T-helper 1 cell (primary cell): ENCODE results near the gene SPSB1.

ENCODE experiments used
- DNase-seq, 5 donors: peaks; one replicate each; pipeline ENCODE4 v3.0.0-alpha.2; 2012 to 2020

Gene SPSB1

DNA sequence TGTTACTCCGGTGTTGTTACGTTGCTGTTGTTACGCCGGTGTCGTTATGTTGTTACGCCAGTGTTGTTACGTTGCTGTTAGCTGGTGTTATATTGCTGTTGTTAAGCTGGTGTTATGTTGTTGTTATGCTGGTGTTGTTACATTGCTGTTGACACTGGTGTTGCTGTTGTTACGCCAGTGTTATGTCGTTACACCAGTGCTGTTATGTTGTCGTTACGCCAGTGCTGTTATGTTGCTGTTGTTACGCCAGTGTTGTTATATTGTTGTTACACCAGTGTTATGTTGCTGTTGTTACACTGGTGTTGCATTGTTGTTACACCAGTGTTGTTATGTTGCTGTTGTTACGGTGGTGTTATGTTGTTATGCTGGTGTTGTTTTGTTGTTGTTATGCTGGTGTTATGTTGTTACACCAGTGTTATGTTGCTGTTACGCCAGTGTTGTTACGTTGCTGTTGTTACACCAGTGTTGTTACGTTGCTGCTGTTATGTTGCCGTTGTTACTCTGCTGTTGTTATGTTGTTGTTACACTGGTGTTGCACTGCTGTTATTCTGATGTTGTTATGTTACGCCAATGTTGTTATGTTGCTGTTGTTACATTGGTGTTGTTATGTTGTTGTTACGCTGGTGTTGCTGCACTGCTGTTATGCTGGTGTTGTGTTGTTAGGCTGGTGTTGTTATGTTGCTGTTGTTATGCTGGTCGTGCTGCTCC lies 32.5 kb upstream of the SPSB1 start:
- no peak for DNase-seq

DNA sequence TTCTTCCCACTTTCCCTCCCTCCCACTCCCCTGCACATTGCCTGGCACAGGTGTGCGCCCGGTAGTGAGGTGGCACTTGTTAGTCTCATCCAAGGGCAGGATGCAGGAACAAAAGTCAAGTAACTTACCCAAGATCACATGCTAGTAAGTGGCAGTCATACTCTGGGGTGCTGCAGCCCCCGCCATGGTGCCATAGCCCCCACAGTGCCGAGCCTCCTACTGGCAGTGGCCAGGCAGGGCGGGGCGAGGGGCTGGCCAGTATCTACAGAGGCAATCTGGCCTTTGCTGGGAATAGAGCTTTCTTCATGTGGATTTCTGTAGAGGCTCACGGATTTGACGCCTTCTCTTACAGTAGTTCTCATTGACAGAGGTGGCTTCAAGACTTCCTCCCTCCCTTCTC lies 31.2 kb upstream of the SPSB1 start:
- DNase-seq: no peak

DNA sequence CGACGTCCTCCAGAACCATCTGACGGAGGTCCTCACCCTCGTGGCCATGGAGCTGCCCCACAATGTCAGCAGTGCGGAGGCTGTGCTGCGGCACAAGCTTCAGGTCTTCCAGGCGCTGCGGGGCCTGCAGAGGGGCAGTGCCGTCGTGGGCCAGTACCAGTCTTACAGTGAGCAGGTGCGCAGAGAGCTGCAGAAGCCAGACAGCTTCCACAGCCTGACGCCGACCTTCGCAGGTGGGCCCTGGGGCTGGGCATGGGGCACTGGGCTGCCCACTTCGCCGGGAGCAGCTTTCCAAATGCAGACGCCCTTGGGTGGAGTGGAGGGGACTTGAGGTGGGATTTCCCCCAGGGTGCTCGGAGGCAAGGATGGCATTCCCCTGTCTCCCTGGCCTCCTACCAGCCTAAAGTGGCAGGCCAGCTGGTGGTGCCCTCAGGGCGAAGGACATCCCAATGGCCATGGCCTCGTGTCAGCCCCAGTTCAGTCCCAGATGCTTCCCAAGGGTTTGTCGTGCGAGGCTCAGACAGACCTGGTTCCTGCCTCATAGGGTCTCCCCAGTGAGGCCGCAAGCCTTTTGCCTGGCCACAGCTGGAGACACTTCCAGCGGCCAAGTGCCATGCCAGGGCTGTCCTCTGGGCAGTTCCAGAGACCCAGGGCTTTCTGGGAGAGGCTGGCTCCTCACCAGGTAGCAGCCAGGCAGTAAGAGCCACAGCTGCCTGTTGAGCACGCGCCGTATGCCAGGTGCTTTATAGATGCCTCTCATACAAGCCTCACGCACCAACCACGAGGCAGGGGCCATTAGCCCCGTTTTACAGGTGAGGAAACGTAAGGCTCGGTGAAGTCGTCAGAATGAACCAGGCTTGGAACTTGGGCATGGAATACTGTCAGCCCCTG lies 30.4 kb upstream of the SPSB1 start:
- DNase-seq: no peak

DNA sequence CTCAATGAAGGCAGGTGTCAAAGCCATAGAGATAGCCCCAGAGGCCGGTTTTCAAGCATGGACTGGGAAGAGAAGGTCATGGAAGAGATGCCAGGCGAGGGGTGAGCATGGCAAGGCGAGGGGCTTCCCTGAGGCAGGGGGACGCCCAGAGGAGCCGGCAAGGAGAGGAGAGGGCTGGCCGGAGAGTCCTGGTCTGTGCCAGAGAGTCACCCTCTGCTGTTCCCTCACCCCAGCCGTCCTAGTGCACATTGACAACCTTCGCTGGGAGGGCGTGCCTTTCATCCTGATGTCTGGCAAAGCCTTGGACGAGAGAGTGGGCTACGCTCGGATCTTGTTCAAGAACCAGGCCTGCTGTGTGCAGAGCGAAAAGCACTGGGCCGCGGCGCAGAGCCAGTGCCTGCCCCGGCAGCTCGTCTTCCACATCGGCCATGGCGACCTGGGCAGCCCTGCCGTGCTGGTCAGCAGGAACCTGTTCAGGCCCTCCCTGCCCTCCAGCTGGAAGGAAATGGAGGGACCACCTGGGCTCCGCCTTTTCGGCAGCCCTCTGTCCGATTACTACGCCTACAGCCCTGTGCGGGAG lies 29.3 kb upstream of the SPSB1 start:
- DNase-seq: no peak

DNA sequence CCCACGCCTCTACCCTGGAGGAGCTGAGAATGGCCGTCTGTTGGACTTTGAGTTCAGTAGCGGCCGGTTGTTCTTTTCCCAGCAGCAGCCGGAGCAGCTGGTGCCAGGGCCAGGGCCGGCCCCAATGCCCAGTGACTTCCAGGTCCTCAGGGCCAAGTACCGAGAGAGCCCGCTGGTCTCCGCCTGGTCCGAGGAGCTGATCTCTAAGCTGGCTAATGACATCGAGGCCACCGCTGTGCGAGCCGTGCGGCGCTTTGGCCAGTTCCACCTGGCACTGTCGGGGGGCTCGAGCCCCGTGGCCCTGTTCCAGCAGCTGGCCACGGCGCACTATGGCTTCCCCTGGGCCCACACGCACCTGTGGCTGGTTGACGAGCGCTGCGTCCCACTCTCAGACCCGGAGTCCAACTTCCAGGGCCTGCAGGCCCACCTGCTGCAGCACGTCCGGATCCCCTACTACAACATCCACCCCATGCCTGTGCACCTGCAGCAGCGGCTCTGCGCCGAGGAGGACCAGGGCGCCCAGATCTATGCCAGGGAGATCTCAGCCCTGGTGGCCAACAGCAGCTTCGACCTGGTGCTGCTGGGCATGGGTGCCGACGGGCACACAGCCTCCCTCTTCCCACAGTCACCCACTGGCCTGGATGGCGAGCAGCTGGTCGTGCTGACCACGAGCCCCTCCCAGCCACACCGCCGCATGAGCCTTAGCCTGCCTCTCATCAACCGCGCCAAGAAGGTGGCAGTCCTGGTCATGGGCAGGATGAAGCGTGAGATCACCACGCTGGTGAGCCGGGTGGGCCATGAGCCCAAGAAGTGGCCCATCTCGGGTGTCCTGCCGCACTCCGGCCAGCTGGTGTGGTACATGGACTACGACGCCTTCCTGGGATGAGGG lies 28.5 kb upstream of the SPSB1 start:
- DNase-seq: no peak

DNA sequence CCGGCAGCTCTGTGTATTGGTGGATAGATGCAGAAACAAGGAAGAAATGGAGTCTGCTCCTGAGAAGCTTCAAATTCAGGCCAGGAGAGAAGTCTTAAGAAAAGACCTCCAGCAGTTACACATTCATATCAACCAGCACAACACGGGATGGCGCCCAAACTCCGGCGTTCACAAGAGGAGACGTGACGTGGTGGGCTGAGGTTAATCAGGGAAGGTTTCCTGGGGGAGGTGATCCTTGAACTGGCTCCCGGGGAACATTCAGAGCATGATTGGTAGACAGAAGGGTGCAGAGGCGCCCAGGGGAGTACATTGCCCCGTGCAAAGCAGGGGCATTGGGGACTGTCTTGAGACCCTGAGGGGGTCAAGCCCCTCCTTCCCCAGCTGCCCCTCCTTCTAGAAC lies 27.7 kb upstream of the SPSB1 start:
- no peak for DNase-seq

DNA sequence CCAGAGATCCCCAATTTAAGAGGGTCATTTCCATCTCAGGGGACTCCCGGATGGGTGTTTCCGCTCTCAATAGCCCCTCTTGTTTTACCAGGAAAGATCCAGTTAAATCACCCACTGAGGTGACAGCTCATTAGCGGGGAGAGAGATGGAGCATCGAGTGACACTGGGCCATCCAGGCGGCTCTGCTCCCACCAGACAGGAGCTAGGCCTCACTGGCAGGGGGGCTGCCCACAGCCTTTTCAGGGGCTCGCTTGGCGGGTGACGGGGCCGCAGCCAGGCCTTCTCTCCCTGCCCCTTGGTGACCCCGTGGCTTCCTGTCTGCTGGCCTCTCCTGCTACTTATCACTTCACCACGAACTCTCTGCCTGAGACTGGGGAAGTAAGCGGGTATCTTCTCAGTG lies 26.7 kb upstream of the SPSB1 start:
- DNase-seq: no peak

DNA sequence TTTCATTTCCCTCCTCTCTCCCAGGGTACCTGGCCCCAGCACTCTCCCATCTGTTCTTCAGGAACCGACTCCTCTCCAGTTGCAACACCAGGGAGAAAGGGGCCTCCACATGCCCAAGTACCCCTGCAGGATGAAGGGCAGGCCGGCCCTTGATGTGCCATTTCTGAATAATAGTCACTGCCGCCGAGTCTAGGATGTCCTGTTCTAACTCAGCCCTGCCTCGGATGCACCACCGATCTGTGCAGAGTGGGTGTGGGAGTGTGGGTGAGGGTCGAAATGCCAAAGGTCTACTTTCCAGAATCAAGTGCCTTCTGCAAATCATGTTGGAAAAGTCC lies 25.4 kb upstream of the SPSB1 start:
- DNase-seq: no peak

DNA sequence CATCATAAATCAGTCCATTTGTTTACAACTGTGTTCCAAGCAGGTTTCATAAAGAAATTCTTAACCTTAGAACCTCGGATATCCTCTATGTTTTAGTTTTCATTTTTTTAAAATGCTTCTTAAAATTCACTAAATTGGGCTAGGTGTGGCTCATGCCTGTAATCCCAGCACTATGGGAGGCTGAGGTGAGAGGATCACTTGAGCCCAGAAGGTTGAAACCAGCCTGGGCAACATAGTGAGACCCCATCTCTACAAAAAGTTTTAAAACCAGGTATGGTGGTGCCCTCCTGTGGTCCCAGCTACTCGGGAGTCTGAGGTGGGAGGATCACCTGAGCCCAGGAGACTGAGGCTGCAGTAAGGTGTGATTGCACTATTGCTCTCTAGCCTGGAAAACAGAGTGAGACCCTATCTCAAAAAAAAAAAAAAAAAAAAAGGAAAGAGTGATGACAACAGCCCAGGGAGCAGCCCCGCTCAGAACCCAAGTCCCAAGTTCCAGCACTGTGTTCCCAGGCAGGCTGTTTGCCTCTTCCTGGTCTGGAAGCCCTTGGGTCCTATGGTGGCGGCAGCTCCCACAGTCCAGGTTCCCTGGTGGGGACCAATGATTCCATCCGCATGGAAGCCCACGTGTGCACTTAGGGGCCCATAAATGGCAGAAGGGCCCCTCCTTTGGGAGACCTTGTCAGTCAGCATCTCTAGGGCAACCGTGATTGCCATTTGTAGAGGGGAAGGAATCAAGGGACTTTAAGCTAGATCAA lies 24.7 kb upstream of the SPSB1 start:
- no peak for DNase-seq

DNA sequence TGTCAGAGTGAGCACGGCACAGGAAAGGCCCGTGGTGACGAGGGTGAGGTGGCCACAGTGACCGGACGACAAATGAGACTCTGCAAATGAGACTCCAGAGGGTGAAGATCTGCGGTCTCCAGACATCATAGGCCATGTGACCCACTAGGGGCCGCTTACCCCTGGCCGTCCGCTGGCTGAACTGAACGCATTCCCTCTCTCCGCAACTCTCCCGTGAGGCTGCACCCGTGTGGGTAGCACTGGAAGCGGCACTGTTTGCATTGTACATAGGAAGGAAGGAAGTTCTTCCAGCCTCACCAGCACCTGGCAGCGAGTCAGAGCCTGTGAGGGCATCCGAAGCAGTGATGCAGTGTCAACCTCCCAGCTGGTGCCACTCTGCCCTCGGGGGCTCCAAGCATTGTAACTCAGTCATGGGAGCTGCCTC lies 23.6 kb upstream of the SPSB1 start:
- DNase-seq: no peak

DNA sequence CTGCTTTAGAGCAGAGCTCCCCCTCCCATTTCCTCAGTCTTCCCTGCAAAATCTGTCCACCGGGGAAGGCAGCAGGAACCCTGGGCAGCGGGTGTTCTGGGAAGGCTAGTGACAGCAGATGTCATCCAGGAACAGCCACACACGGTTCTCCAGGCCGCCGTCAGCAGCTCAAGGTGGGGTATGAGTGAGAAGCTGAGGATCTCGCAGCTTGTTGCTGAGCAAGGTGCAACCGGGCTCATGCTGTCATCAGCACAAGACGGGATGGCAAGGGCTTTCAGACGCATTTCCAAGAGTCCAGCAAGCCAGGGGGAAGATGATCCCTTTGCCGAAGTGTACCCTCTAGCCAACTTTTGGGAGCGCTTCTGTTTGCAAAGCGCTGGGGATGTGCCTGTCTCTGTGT lies 23.0 kb upstream of the SPSB1 start:
- DNase-seq: no peak

DNA sequence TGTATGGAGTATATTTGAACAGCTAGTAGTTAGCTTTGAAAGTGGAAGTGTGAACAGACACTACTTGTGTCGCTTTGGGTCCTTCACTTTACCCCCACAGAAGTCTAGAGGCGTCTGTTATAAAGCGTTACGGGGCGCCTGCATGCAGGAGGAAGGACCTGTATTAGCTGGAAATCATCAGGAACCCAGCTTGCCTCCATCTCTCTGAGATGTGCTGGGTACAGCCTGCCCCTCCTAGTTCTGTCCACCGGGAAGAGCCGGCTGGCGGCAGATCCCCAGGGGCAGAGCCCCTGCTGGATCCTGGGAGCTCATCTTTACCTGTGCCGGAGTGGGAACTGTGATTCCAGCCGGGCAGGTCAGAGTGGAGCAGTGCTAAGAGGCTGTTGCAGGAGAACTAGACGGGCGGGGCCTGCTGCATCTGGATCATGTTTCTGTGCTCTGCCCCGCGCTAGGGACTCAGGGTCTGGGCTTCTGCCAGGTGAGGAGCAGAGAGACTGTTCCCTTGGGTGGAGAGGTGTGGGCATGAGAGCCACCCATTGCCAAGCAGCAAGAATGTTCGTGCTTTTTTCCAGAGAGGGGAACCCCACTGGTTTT lies 22.3 kb upstream of the SPSB1 start:
- no peak for DNase-seq

DNA sequence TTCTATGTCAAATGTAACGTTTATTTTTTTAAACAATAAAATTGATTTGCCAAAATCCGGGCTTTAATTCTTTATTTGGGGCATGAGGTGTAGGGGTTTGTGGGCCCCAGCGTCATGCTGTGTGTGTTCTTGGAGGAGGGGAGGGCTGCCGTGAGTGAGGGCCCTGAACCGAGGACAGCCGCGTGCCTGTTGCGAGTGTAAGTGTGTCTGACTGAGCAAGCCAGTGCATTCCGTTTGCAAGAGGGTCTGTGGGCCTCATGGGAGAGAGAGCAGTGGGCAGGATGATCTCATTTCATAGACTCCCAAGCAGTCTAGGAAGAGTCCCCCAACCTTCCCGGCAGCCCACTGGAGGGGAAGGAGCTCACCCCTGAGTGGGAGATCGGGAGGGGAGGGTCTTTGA lies 21.4 kb upstream of the SPSB1 start:
- DNase-seq: no peak

DNA sequence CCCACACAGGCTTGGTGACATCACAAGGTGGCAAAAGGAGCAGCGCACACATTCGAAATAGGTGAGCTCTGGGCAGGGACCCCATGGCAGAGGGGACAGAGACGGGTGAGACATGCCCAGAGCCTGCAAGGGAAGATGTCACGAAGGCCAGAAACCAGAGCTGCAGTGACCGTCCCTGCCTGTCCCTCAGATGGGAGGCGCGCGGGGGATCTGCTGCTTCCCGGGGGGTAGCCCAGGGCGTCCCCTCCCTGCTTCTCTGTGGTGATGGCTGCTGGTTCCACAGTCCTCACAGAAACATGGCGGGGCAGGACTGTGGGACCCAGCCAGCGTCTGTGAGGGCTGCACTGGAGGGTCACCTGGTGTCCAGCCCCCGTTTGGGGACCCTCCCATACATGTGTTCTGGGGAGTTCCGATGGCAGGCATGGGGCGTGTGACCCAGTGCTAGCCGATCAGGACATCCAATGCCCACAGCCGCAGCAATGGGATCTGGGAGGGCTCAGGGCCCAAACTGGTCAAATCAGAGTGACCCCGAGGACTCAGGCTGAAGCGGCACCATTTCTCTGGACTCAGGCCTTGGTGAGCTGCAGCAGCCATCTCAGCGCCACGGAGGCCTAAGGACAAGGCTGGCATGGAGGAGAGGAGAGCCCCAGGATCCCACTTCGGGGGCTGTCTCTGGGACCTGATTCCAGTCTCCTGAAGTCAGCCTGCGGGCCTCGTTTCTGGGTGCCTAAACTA lies 20.7 kb upstream of the SPSB1 start:
- no peak for DNase-seq

DNA sequence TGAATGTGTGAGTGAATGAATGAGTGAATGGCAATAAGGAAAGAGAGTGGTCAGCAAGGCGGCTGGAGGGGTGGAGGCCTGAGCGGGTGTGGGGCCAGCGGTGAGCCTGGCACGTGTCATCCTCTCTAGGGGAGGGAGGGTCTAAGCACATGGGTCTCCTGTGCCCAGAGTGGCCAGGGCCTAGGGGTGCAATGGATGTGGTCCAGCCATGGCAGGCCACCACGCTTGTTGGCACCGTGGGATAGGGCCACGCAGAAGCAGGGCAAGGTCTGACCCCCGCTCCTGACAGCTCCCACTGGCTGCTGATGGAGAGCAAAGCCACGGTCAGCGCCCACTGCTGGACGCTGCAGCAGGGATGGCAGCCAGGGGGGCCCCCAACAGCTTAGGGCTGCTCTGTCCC lies 19.5 kb upstream of the SPSB1 start:
- no peak for DNase-seq

DNA sequence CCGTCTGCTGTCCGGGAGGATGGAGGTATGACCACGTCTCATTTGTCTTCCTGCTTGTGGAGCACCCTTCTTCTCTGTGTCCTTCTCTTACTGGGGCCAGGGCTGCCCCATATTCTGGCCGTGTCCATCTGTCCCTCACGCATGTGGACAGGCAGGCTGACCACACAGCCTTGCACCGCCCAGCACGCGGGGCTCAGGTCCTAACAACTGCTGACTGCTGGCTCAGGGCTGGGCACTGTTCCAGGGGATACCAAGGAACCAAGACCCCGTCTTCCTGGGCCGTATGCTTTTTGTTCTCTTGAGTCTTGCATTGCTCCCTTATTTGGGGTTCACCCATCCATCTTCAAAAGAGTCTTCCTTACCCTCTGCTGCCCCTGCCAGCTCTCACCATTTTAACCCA lies 17.5 kb upstream of the SPSB1 start:
- DNase-seq: no peak

DNA sequence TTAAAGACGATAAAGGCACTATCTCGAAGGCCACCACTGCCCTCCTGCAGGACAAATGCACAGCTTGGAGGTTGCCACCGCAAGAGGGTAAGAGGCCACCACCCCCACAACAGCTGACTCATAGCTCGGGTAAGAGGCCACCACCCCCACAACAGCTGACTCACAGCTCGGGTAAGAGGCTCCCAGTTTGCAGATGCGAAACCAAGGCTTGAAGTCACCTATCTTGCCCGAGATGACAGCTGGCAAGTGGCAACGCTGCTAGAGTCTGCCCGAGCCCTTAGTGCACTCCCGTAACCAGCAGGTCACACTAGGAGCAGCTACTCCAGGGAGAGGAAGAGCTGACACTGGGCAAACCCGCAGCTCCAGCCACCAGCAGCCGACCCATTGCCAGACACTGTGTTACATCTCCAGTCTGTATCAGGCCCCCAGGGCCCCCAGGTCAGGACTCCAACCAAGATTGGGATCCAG lies 17.1 kb upstream of the SPSB1 start:
- peak in 1 of 5 donors; percentile 94 for DNase-seq

DNA sequence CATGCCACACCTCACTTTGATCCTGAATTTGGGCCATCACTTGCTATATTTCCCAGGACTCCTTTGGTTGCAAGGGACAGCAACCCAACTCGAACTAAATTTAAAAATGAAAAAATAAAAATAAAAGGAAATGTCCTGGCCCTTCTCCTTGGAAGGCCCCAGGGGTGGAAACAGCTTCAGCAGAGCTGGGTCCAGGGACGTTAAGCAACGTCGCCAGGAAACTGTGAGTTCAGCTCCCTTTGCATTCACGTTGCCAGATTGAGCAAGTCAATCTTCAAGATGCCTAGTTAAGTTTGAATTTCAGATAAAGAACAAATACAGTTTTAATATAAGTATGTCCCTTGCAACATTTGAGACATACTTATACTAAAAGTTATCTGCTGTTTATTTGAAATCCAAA lies 14.6 kb upstream of the SPSB1 start:
- no peak for DNase-seq

DNA sequence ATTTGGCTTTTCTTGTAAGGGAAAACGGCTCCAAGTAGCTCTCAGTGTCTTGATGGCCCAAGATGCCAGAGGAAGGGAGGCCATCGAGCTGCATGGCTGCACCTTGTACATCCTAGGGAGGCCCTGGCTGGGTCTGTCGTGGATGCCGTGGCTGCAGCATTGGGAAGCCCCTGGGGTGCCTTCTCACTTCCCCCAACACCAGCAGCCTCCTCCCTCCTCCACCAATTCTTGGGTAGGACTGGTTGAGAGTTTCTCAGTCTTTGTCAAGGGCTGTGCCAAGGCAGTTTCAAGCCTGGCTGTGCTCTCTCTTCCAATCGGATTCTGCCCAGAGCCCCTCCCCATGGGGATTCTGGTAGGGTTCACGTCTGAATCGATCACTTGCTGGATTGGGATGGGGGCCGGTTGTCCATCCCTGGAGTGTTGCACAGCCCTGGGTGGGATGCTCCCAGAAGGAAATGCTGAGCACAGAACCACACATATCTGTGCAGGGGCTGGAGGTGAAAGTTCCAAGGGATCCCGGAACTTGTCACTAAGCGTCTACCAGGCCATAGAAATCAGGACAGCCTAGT lies 14.0 kb upstream of the SPSB1 start:
- no peak for DNase-seq

DNA sequence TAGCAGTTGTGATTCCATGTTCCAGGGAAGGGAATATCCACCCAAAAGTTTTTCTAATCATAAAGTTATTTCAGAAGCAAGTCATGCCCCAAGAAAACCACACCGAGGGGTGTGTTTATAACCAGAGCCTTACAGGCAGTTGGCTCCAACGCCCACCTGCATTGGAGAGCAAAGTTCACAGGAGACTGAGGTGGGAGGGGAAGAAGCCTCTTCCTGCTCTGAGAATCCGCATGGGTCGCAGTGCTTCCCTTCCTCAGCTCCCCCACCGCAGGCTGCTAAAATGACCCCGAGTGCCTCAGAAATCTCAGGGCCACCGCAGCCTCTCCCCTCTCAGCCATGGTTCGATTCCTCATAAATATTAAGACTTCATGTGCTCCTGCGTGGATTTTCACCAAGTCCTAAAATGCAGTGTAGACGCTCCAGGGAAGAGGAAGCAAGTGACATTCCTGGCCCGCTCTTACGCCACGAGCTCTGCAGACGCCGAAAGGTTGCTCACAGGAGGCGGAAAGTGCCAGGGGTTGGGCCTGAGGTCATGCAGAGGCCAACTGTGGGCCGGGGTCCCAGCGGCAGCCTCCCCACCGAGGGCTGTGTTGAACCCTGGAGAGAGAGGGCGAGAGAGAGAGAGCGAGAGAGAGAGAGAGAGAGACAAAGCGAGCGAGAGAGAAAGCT lies 13.4 kb upstream of the SPSB1 start:
- peak in 1 of 5 donors; percentile 30 for DNase-seq
